Bronchial epithelial cell (primary cell): ENCODE measurements around the gene KLC1. TPM values are rescaled to one million over a fixed set of nuclear protein-coding genes. Genes with fewer than 3 reads are reported as not detected.

ENCODE experiments used
- DNase-seq: peaks from one replicate; pipeline ENCODE4 v3.0.0-alpha.2; 2010; ENCODE audit warnings: low read depth
- FAIRE-seq: peaks from 2 replicates; lab custom pipeline; 2011; peaks lifted over from hg19 to GRCh38; lab: Jason Lieb, UNC
- H3K27me3 ChIP-seq: 2 replicates; pipeline ENCODE4 v1.5.1; 2011; ENCODE audit warnings: low read length; ENCODE audit not compliant: control insufficient read depth, insufficient read depth
- H3K36me3 ChIP-seq: 2 replicates; pipeline ENCODE4 v1.5.1; 2011; ENCODE audit warnings: low read length; ENCODE audit not compliant: control insufficient read depth, insufficient read depth
- H3K4me3 ChIP-seq: 2 replicates; pipeline ENCODE4 v1.5.1; 2011; ENCODE audit warnings: mild to moderate bottlenecking, low read depth, low read length, control low read depth
- CTCF ChIP-seq: IDR thresholded peaks from 2 replicates; pipeline ENCODE4 v1.5.1; 2011; ENCODE audit warnings: mild to moderate bottlenecking, moderate library complexity, low read length, control low read depth, inconsistent platforms; ENCODE audit not compliant: insufficient read depth, severe bottlenecking
- total RNA-seq: library from RNA; depleted of rRNA; stranded (reverse); fragments of >200 nt; gene quantifications from 2 replicates; pipeline ENCODE4 v1.2.1, GENCODE V29; 2014

Gene KLC1
- total RNA-seq, 1 donor from 2014 or later: 249 TPM

DNA sequence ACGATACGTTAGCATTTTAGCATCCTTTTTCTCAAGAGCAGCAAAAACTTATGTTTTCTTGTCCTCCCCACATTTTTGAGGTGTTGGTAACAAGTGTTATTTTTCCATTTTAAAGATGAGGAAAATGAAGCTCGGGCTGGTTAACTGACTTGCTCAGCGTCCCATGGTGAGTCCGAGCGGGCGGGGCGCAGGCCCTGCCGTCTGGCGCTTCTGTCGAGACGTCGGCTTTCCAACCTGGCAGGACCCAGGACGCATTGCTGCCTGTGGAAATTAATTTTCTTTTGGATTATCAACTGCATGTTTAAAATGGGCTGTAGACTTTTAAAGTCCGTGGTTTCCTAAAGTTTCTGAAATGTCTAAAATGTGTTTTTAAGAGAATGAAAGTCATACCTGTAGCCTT lies 55.9 kb downstream of the KLC1 start:
- FAIRE-seq (no peak), DNase-seq (no peak)
- Histone ChIP-seq H3K36me3 (peaks cover 35% of the 10 kb centered on the region), H3K4me3 (no peak overlapping the region), H3K27me3 (no peaks in the 10 kb centered on the region)
- no peak for TF ChIP-seq CTCF

DNA sequence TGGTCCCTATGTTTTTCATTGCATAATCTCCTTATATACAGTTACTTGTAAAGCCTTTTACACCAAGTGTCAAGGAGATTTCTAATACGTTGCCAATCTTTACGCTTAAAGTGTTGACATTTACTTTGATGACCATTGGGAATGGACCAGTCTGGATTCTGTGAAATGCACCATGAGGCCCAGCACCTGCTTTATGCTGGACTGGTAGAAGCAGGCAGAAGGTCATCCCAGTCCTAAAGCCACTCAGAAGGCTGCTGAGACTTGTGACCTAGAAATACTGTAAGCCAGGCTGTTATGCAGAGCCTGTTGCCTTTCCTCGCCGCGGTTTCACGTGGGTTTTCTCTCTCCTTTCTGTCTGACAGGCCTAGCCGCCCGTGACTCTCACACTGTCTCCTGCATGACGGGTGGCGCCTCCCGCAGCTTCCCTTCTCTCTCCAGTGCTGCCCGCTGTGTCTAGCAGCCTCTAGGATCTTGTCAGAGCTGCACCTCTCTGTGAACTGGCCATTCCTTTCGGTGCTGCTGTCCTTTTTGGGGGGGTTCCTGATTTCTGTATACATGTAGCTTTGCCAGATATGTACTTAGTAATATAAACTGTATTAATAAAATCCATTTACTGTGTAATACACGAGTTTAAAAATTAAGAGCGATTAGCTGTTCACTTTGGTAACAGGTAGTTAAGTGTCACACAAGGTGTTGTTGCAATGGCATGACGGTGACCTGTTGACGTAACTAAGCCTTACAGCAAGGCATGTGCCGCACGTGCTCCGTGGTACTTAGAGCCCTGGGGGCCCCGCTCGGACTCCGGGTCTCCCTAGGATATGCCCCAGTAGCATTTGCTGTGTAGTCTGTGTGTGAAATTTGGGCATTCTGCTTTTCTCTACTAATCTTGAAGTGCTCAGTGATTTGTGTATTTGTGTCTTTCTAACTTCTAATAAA lies 56.5 kb downstream of the KLC1 start:
- no peaks in the 10 kb centered on the region for H3K27me3 ChIP-seq
- H3K4me3 ChIP-seq: no peak overlapping the region
- no peak for FAIRE-seq
- DNase-seq: no peak
- no peak for TF ChIP-seq CTCF
- peaks cover 32% of the 10 kb centered on the region for H3K36me3 ChIP-seq

DNA sequence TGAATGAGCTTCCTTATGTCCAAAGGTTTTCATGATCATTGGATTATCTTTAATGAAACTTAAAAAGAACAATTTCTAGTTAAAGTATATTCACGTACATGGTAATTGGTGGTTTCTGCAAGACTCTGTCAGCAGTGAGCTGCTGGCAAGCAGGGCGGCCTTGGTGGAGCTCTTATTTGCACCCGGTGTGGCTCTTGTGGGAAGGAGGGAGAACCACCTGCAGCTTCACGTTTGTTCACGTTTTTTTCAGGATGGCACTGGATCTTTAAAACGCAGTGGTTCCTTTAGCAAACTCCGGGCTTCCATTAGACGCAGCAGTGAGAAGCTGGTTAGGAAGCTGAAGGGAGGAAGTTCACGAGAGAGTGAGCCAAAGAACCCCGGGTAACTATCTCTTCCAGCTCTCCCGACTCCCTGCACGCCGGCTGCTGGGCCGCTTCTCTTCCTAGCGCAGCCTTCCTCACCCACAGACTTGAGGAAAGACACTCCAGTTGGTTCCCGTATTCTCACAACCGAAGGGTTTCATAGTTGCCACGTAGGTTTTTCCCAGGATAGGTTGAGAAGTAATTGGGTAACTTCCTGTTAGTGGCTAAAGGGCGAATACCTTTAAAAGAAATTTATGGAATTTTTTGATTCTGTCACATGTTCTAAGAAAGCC lies 57.9 kb downstream of the KLC1 start:
- Histone ChIP-seq H3K36me3 (peaks cover 25% of the 10 kb centered on the region), H3K4me3 (no peak overlapping the region), H3K27me3 (no peaks in the 10 kb centered on the region)
- TF ChIP-seq CTCF: no peak
- no peak for DNase-seq
- no peak for FAIRE-seq

- TF ChIP-seq CTCF: no peak
- no peak overlapping the region for H3K4me3 ChIP-seq
- peaks cover 27% of the 10 kb centered on the region for H3K36me3 ChIP-seq
- H3K27me3 ChIP-seq: no peaks in the 10 kb centered on the region
- no peak for FAIRE-seq
- no peak for DNase-seq
Measured at GRCh38 chr14:103687712-103688111, 58.7 kb downstream of the KLC1 start.

- Histone ChIP-seq H3K4me3 (no peak overlapping the region), H3K27me3 (no peaks in the 10 kb centered on the region), H3K36me3 (peaks cover 22% of the 10 kb centered on the region)
- no peak for TF ChIP-seq CTCF
- no peak for DNase-seq
- FAIRE-seq: no peak
Measured at GRCh38 chr14:103688441-103688840, 59.4 kb downstream of the KLC1 start.
